Ascending aorta (tissue), 2 donors: ENCODE data around the gene MYLK3. TPM values are rescaled to one million over a fixed set of nuclear protein-coding genes. Genes with fewer than 3 reads are reported as not detected.
A peak's percentile ranks its signal among the peaks of the same experiment; 100 is the strongest.
"Not testable (repeated sequence)": the region's sequence is repeated elsewhere in the genome, so short reads cannot be mapped to it uniquely, and the experiment has no call there.

Experiments used
- DNase-seq, 2 donors: peaks; one replicate each; pipeline ENCODE4 v3.0.0-alpha.2; 2019; ENCODE audit warnings: low spot score in 2 of 2
- H3K27ac ChIP-seq, 2 donors: fragments of 200-600 bp; sonication (generic); one replicate each; pipeline ENCODE4 v1.5.1; 2016 to 2017; ENCODE audit warnings: mild to moderate bottlenecking in 1 of 2
- H3K27me3 ChIP-seq: fragments of 200-600 bp; sonication (generic); one replicate; pipeline ENCODE4 v1.5.1; 2017
- H3K36me3 ChIP-seq, 2 donors: fragments of 200-600 bp; sonication (generic); one replicate each; pipeline ENCODE4 v1.5.1; 2016
- H3K4me1 ChIP-seq, 2 donors: fragments of 200-600 bp; sonication (generic); one replicate each; pipeline ENCODE4 v1.5.1; 2016 to 2017; ENCODE audit warnings: mild to moderate bottlenecking in 1 of 2
- H3K4me3 ChIP-seq, 2 donors: fragments of 200-600 bp; sonication (generic); one replicate each; pipeline ENCODE4 v1.5.1; 2016 to 2017; ENCODE audit warnings: mild to moderate bottlenecking in 1 of 2
- H3K9me3 ChIP-seq, 2 donors: fragments of 200-600 bp; sonication (generic); one replicate each; pipeline ENCODE4 v1.5.1; 2016
- intact Hi-C: fragments of 100-400 bp; cut with DNase I; formaldehyde crosslinking; loops from one replicate; pipeline ENCODE4 v1.15.1; 2023
- total RNA-seq: library from RNA; depleted of rRNA; stranded (reverse); fragments of >200 nt; gene quantifications from one replicate; pipeline ENCODE4 v1.1.0, GENCODE V29; 2016
- TF ChIP-seq, protein P1 (sequence below), 3 experiments: fragments of 200-600 bp in 2 of 3; fragments of 450-650 bp in 1 of 3; sonication (generic) in 2 of 3; IDR thresholded peaks; one replicate each; pipeline ENCODE4 v1.5.1; 2016 to 2019; ENCODE audit warnings: antibody characterized with exemption in 3 of 3, mild to moderate bottlenecking in 1 of 3, moderate library complexity in 1 of 3

The MYLK3 gene
- total RNA-seq, 1 donor from 2014 or later, result not detected

GRCh38 chr16:46789499-46790414 is 41.6 kb upstream of the MYLK3 start:
- intact Hi-C loops, result loop anchor here (1.0 to 5.0 kb wide), 2 partner anchors 42 to 102 kb away; partner anchors contain the start of genes C16orf87, ORC6 and VPS35
- Histone ChIP-seq H3K9me3 (peaks cover 11 to 18% of the 10 kb centered on the region in 2 donors), H3K4me1 (no peaks in the 10 kb centered on the region), H3K27ac (peak overlapping the region; percentile 31 to 32), H3K4me3 (peak overlapping the region; percentile 72 to 81), H3K27me3 (no peaks in the 10 kb centered on the region), H3K36me3 (no peaks in the 10 kb centered on the region)
- TF ChIP-seq, protein P1, sequence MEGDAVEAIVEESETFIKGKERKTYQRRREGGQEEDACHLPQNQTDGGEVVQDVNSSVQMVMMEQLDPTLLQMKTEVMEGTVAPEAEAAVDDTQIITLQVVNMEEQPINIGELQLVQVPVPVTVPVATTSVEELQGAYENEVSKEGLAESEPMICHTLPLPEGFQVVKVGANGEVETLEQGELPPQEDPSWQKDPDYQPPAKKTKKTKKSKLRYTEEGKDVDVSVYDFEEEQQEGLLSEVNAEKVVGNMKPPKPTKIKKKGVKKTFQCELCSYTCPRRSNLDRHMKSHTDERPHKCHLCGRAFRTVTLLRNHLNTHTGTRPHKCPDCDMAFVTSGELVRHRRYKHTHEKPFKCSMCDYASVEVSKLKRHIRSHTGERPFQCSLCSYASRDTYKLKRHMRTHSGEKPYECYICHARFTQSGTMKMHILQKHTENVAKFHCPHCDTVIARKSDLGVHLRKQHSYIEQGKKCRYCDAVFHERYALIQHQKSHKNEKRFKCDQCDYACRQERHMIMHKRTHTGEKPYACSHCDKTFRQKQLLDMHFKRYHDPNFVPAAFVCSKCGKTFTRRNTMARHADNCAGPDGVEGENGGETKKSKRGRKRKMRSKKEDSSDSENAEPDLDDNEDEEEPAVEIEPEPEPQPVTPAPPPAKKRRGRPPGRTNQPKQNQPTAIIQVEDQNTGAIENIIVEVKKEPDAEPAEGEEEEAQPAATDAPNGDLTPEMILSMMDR (IDR thresholded peaks at IDR 0.05), result no peak
- peak; percentile 38 to 85 for DNase-seq

DNA sequence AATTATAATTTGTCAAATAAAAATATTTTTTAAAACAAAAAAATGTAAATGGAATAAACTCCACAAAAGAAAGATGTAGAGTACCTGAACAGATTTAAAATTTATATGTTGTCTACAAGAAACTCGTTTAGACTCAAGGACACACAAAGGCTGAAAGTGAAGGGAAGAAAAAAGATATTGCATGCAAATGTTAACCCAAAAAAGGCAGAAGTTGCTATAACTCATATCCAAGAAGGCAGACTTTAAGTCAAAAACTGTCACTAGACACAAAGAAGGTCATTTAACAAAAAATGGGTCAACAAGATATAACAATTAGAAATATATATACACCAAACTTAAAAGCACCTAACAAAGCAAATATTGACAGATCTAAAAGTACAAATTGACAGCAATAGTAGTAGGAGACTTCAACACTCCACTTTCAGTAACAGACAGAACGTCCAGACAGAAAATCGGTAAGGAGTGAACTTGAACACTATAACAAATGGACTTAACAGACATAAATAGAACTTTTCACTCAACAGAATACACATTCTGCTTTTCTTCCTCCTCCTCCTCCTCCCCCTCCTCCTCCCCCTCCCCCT is 40.8 kb upstream of the MYLK3 start:
- Histone ChIP-seq H3K36me3 (no peaks in the 10 kb centered on the region), H3K9me3 (peaks cover 7 to 11% of the 10 kb centered on the region in 2 donors), H3K27ac (peak overlapping the region in 1 of 2 donors; percentile 31), H3K4me1 (no peaks in the 10 kb centered on the region), H3K4me3 (no peak overlapping the region), H3K27me3 (no peaks in the 10 kb centered on the region)
- intact Hi-C loops, result loop anchor here (1.0 kb wide), 1 partner anchor 42 kb away; the partner anchor contains the start of gene C16orf87
- TF ChIP-seq, protein P1 (IDR thresholded peaks at IDR 0.05), result no peak
- DNase-seq, result no peak

GRCh38 chr16:46787909-46788308 is 39.8 kb upstream of the MYLK3 start:
- TF ChIP-seq, protein P1 (IDR thresholded peaks at IDR 0.05), result no peak
- H3K4me3 ChIP-seq, result no peak overlapping the region
- DNase-seq, result no peak
- intact Hi-C loops, result no loop called here
- H3K9me3 ChIP-seq, result no peaks in the 10 kb centered on the region
- no peaks in the 10 kb centered on the region for H3K36me3 ChIP-seq
- no peaks in the 10 kb centered on the region for H3K27me3 ChIP-seq
- no peak overlapping the region for H3K27ac ChIP-seq
- no peaks in the 10 kb centered on the region for H3K4me1 ChIP-seq

- no peak overlapping the region for H3K27ac ChIP-seq
- no peaks in the 10 kb centered on the region for H3K27me3 ChIP-seq
- H3K4me1 ChIP-seq, result no peaks in the 10 kb centered on the region
- no peak for DNase-seq
- intact Hi-C loops, result no loop called here
- H3K9me3 ChIP-seq, result no peaks in the 10 kb centered on the region
- TF ChIP-seq, protein P1 (IDR thresholded peaks at IDR 0.05), result no peak
- no peaks in the 10 kb centered on the region for H3K36me3 ChIP-seq
- H3K4me3 ChIP-seq, result no peak overlapping the region
Measured at GRCh38 chr16:46785076-46785845, 37.1 kb upstream of the MYLK3 start.

- H3K9me3 ChIP-seq, H3K27me3 ChIP-seq, H3K4me1 ChIP-seq, H3K27ac ChIP-seq, H3K36me3 ChIP-seq, intact Hi-C loops, H3K4me3 ChIP-seq, DNase-seq: not testable (repeated sequence)
Measured at GRCh38 chr16:46784569-46784968, 36.4 kb upstream of the MYLK3 start.
